K562 (cell line): ENCODE results near the gene MB21D2. TPM values are rescaled to one million over a fixed set of nuclear protein-coding genes. Genes with fewer than 3 reads are reported as not detected.

Experiments used
- ATAC-seq: fragments of 200-7000 bp; cut with Tn5 transposase; 3 replicates; pipeline ENCODE4 v1.9.1; 2020; ENCODE audit warnings: moderate library complexity
- BruUV-seq: library from RNA; stranded (reverse); fragments of 400-500 nt; replicated peaks from 2 replicates; lab custom pipeline; 2021; lab: Mats Ljungman, UMichigan
- CTCF ChIA-PET: fragments of 300-600 bp; formaldehyde crosslinking; extraction: SDS; loops from one replicate; lab custom pipeline; 2021; ENCODE audit warnings: low intra/inter-chr PET ratio; lab: Yijun Ruan, JAX
- POLR2A ChIA-PET: fragments of 300-600, 350-650 bp; sonication (Branson Sonifier 250); formaldehyde crosslinking; extraction: SDS; loops from one replicate; lab custom pipeline; 2021; ENCODE audit warnings: antibody characterized with exemption, inconsistent platforms; lab: Yijun Ruan, JAX
- DNase-seq, 4 experiments: peaks; one replicate each; pipeline versions ENCODE4 v3.0.0 to v3.0.0-alpha.2; 2011 to 2018; ENCODE audit warnings: low spot score in 3 of 4, mixed read lengths in 3 of 4; ENCODE audit errors: extremely low read depth in 1 of 4
- FAIRE-seq: peaks from 2 replicates; lab custom pipeline; 2011; peaks lifted over from hg19 to GRCh38; lab: Jason Lieb, UNC
- H2AFZ ChIP-seq: 2 replicates; pipeline ENCODE4 v1.6.0; 2011; ENCODE audit warnings: low read depth, low read length, control low read depth, inconsistent platforms
- H3K27ac ChIP-seq: fragments of 200-600 bp; 3 replicates; pipeline ENCODE4 v1.8.0; 2011; ENCODE audit warnings: low read depth, mild to moderate bottlenecking, control low read depth, inconsistent platforms, low read length, moderate library complexity, mixed read lengths; ENCODE audit errors: extremely low read depth
- H3K27me3 ChIP-seq, 2 experiments: fragments of 300-600 bp in 1 of 2; 2 replicates in 1 of 2; 3 replicates in 1 of 2; pipeline versions ENCODE4 v1.6.0 to v1.8.0; 2011; ENCODE audit warnings: inconsistent platforms in 2 of 2, low read length in 2 of 2, mild to moderate bottlenecking in 1 of 2, mixed read lengths in 1 of 2, moderate library complexity in 1 of 2; ENCODE audit not compliant: control insufficient read depth in 2 of 2, insufficient read depth in 2 of 2
- H3K36me3 ChIP-seq: fragments of 300-600 bp; 3 replicates; pipeline ENCODE4 v1.8.0; 2011; ENCODE audit warnings: mild to moderate bottlenecking, low read length, inconsistent platforms; ENCODE audit not compliant: control insufficient read depth, insufficient read depth
- H3K4me1 ChIP-seq, 2 experiments: fragments of 200-600 bp in 1 of 2; replicated peaks in 1 of 2; 2 replicates in 1 of 2; 3 replicates in 1 of 2; pipeline versions ENCODE4 v1.5.1 to v1.8.0; 2011; ENCODE audit warnings: inconsistent platforms in 2 of 2, low read length in 2 of 2, mild to moderate bottlenecking in 1 of 2, mixed read lengths in 1 of 2, moderate library complexity in 1 of 2; ENCODE audit not compliant: control insufficient read depth in 2 of 2, insufficient read depth in 2 of 2
- H3K4me2 ChIP-seq: 2 replicates; pipeline ENCODE4 v1.6.1; 2011; ENCODE audit warnings: low read length, control low read depth, inconsistent platforms, mixed read lengths; ENCODE audit not compliant: insufficient read depth
- H3K4me3 ChIP-seq: fragments of 200-600 bp; sonication (generic), shearing (Covaris generic); 2 replicates; pipeline ENCODE4 v1.5.1; 2016; ENCODE audit warnings: control low read depth, inconsistent platforms
- H3K79me2 ChIP-seq: fragments of 200-600 bp; 3 replicates; pipeline ENCODE4 v1.8.0; 2011; ENCODE audit warnings: low read length, inconsistent platforms; ENCODE audit not compliant: control insufficient read depth, insufficient read depth
- H3K9ac ChIP-seq, 2 experiments: 2 replicates each; pipeline versions ENCODE4 v1.6.0 to v1.6.1; 2011; ENCODE audit warnings: low read depth in 2 of 2, low read length in 2 of 2, control low read depth in 1 of 2, inconsistent platforms in 1 of 2, mild to moderate bottlenecking in 1 of 2, mixed read lengths in 1 of 2; ENCODE audit not compliant: insufficient read depth in 1 of 2
- H3K9me1 ChIP-seq: one replicate; pipeline ENCODE4 v1.6.0; 2011; ENCODE audit warnings: inconsistent platforms, mild to moderate bottlenecking, low read length, moderate library complexity; ENCODE audit not compliant: control insufficient read depth, insufficient read depth
- H3K9me3 ChIP-seq: replicated peaks from 2 replicates; pipeline ENCODE4 v1.5.1; 2011; ENCODE audit warnings: low read depth, low read length, inconsistent platforms; ENCODE audit not compliant: control insufficient read depth, insufficient read depth
- H4K20me1 ChIP-seq: replicated peaks from 2 replicates; pipeline ENCODE4 v1.6.1; 2011; ENCODE audit warnings: low read length, inconsistent platforms, mixed read lengths; ENCODE audit not compliant: control insufficient read depth, insufficient read depth
- NFIC ChIP-seq: fragments of 450-650 bp; IDR thresholded peaks from 2 replicates; pipeline ENCODE4 v1.6.1; 2017; ENCODE audit warnings: mild to moderate bottlenecking, inconsistent platforms
- SP1 ChIP-seq: sonication (generic); formaldehyde crosslinking; IDR thresholded peaks from 2 replicates; pipeline ENCODE4 v1.8.1; 2022; ENCODE audit warnings: mild to moderate bottlenecking, missing genetic modification reagents
- TEAD2 ChIP-seq: fragments of 450-650 bp; IDR thresholded peaks from 2 replicates; pipeline ENCODE4 v1.6.1; 2016; ENCODE audit warnings: missing genetic modification characterization, control low read depth, missing compliant biosample characterization
- ZNF253 ChIP-seq: fragments of 250-450 bp; sonication (Bioruptor Pico); conservative IDR thresholded peaks from 2 replicates; pipeline ENCODE4 v1.6.1; 2021; ENCODE audit warnings: mild to moderate bottlenecking
- WGBS: fragments of 100-300 bp; shearing (Covaris generic); methylation state at CpG from one replicate; pipeline ENCODE4 v1.1.6; 2016; ENCODE audit warnings: low coverage, mixed read lengths; ENCODE audit not compliant: insufficient coverage; ENCODE audit errors: missing lambda C conversion rate; 5-methylcytosine and 5-hydroxymethylcytosine counted together
- in situ Hi-C: fragments of 300-500 bp; cut with MboI; formaldehyde crosslinking; loops from 4 replicates; pipeline ENCODE4 v1.15.0; 2018; ENCODE audit warnings: inconsistent platforms, mixed read lengths
- intact Hi-C: fragments of 100-400 bp; cut with micrococcal nuclease; formaldehyde crosslinking; loops from 2 replicates; pipeline ENCODE4 v1.14.2; 2022
- polyA plus RNA-seq, 8 experiments: library from polyadenylated mRNA; depleted of rRNA in 4 of 8; stranded (reverse) in 5 of 8; unstranded in 3 of 8; fragments of >200 nt; fragmentation: Nextera tagmentation in 2 of 8; fragmentation: Illumina TruSeq in 1 of 8; extraction: Ambion mirVana in 2 of 8; extraction: Trizol in 1 of 8; gene quantifications; 2 replicates each; pipeline versions ENCODE4 v1.2.1 to v1.2.3, GENCODE V29; 2011 to 2014; ENCODE audit warnings: inconsistent platforms in 1 of 8, missing spikeins in 1 of 8
- total RNA-seq, 7 experiments: library from RNA; depleted of rRNA in 6 of 7; stranded (reverse); fragments of >200 nt in 6 of 7; fragmentation: Illumina TruSeq in 2 of 7; extraction: Trizol in 2 of 7; gene quantifications; 2 replicates each; pipeline versions ENCODE4 v1.2.1 to v1.2.3, GENCODE V29; 2011 to 2021; ENCODE audit warnings: low replicate concordance in 1 of 7
- TF ChIP-seq, protein P1 (sequence below): fragments of 450-650 bp; IDR thresholded peaks from 2 replicates; pipeline ENCODE4 v1.6.1; 2016; ENCODE audit warnings: borderline replicate concordance

MB21D2 gene
- total and polyA plus RNA-seq, 9 of the 15 experiments (the other 6 are each of a cell fraction or from before 2014, with no cell fraction given): 0.01 TPM; not detected in 8

DNA sequence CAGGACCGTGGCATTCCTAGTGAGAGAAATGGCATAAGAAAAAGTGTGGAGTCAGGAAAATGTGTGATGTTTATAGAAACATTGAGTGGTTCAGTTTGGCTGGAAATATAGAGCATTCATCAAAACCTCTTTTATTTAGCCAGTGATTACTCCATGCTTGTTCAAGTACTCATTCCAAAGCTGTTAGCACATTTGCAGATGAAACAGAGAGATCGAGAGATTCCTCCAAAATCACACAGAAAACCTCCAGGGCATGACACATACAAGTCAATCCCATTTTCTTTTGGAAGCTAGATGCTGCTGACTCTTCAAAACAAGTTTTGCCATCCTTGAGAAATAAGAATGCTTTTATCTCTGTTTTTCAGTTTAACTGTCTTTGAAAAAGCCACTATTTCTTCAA, 11.5 kb upstream of the MB21D2 start:
- FAIRE-seq (no peak), ATAC-seq (no peak), DNase-seq (no peak)
- Histone ChIP-seq H3K4me2 (no peak overlapping the region), H3K4me1 (no peaks in the 10 kb centered on the region), H3K36me3 (no peaks in the 10 kb centered on the region), H3K4me3 (no peak overlapping the region), H3K9me1 (no peaks in the 10 kb centered on the region), H2AFZ (no peak overlapping the region), H3K9me3 (no peaks in the 10 kb centered on the region), H3K79me2 (no peaks in the 10 kb centered on the region), H4K20me1 (no peaks in the 10 kb centered on the region), H3K9ac (no peak overlapping the region), H3K27me3 (no peaks in the 10 kb centered on the region; a peak in 1 of 5 replicates), H3K27ac (no peak overlapping the region)
- POLR2A ChIA-PET: no interaction called here
- CTCF ChIA-PET: no interaction called here
- 0% methylated on average over 2 of the region's 2 CpGs for WGBS
- TF ChIP-seq NFIC (no peak), TEAD2 (tag) (no peak), SP1 (CRISPR knock-in tag) (no peak)
- TF ChIP-seq, protein P1, sequence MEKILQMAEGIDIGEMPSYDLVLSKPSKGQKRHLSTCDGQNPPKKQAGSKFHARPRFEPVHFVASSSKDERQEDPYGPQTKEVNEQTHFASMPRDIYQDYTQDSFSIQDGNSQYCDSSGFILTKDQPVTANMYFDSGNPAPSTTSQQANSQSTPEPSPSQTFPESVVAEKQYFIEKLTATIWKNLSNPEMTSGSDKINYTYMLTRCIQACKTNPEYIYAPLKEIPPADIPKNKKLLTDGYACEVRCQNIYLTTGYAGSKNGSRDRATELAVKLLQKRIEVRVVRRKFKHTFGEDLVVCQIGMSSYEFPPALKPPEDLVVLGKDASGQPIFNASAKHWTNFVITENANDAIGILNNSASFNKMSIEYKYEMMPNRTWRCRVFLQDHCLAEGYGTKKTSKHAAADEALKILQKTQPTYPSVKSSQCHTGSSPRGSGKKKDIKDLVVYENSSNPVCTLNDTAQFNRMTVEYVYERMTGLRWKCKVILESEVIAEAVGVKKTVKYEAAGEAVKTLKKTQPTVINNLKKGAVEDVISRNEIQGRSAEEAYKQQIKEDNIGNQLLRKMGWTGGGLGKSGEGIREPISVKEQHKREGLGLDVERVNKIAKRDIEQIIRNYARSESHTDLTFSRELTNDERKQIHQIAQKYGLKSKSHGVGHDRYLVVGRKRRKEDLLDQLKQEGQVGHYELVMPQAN: no peak
- in situ Hi-C loops (no loop called here), intact Hi-C loops (no loop called here)
- BruUV-seq: no TSS peak

DNA sequence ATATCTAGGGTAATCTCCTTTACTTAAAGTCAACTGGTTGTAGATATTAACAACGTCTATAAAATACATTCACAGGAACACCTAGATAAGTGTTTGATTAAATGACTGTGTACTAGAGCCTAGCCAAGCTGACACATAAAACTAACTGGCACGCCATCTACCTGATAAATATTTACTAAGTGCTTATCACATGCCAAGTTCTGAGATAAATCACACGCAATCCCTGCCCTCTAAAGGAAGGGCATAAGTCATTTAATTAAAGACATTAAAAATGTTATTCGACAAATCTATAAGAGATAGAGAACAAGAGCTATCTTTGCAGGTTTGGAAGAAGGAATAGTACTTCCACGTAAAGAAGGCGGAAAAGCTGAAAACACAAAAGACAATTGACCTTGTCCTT, 11.1 kb upstream of the MB21D2 start:
- H3K27ac ChIP-seq: no peak overlapping the region
- in situ Hi-C loops: no loop called here
- no peaks in the 10 kb centered on the region for H3K36me3 ChIP-seq
- CTCF ChIA-PET: no interaction called here
- no peaks in the 10 kb centered on the region for H3K9me1 ChIP-seq
- no peaks in the 10 kb centered on the region for H3K79me2 ChIP-seq
- H3K9me3 ChIP-seq: no peaks in the 10 kb centered on the region
- no TSS peak for BruUV-seq
- 0% methylated on average over 6 of the region's 6 CpGs for WGBS
- no peaks in the 10 kb centered on the region; a peak in 1 of 5 replicates for H3K27me3 ChIP-seq
- H3K4me1 ChIP-seq: no peaks in the 10 kb centered on the region
- H4K20me1 ChIP-seq: no peaks in the 10 kb centered on the region
- H3K4me3 ChIP-seq: no peak overlapping the region
- H3K9ac ChIP-seq: no peak overlapping the region
- no peak overlapping the region for H2AFZ ChIP-seq
- FAIRE-seq (no peak), DNase-seq (no peak), ATAC-seq (no peak)
- intact Hi-C loops: no loop called here
- no peak overlapping the region for H3K4me2 ChIP-seq
- POLR2A ChIA-PET: no interaction called here
- no peak for TF ChIP-seq ZNF253 (CRISPR knock-in tag)
